Ovary (tissue), 3 donors: Measurements from ENCODE around the gene CST3.

Experiments
- POLR2A ChIP-seq: fragments of 450-650 bp; IDR thresholded peaks from one replicate; pipeline ENCODE4 v1.6.1; 2017; ENCODE audit warnings: antibody characterized with exemption, mild to moderate bottlenecking, moderate library complexity
- TF ChIP-seq, protein P1 (sequence below), 3 donors: fragments of 450-650 bp in 2 of 3; fragments of 200-600 bp in 1 of 3; IDR thresholded peaks; one replicate each; pipeline versions ENCODE4 v1.5.1 to v1.8.0; 2016 to 2022; ENCODE audit warnings: antibody characterized with exemption in 3 of 3, mild to moderate bottlenecking in 1 of 3
- donor health status: DM: no; HTN: no; CAD: no.

DNA sequence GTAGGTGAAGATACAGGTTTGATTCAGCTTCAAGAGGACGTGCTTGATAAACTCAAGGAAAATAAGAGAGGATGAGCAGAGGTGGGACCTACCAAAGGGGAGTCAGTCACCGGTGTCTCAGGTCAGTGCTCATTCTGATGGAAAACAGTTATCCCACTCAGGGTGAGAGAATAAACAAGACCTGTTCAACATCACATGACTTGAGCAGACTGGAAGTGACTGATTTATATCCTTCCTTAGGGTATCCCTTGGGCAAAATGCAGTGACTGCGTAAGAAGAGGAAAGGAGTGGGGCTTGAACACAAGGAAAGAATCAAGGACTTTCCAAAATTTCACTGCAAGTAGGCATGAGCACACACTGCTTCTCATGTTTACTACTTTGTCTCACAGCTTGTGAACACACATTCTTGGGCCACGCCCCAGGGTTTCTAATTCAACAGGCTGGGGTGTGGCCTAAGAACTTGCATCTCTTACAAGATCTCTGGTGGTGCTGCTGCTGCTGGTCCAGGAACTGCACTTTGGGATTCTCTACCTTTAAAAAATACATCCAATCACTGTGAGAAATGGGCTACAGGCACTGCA is 11.6 kb downstream of the CST3 start:
- TF ChIP-seq POLR2A = no peak
- TF ChIP-seq, protein P1, sequence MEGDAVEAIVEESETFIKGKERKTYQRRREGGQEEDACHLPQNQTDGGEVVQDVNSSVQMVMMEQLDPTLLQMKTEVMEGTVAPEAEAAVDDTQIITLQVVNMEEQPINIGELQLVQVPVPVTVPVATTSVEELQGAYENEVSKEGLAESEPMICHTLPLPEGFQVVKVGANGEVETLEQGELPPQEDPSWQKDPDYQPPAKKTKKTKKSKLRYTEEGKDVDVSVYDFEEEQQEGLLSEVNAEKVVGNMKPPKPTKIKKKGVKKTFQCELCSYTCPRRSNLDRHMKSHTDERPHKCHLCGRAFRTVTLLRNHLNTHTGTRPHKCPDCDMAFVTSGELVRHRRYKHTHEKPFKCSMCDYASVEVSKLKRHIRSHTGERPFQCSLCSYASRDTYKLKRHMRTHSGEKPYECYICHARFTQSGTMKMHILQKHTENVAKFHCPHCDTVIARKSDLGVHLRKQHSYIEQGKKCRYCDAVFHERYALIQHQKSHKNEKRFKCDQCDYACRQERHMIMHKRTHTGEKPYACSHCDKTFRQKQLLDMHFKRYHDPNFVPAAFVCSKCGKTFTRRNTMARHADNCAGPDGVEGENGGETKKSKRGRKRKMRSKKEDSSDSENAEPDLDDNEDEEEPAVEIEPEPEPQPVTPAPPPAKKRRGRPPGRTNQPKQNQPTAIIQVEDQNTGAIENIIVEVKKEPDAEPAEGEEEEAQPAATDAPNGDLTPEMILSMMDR (IDR thresholded peaks at IDR 0.05) = no peak
